ENCODE results near the gene ABI1.

DNA sequence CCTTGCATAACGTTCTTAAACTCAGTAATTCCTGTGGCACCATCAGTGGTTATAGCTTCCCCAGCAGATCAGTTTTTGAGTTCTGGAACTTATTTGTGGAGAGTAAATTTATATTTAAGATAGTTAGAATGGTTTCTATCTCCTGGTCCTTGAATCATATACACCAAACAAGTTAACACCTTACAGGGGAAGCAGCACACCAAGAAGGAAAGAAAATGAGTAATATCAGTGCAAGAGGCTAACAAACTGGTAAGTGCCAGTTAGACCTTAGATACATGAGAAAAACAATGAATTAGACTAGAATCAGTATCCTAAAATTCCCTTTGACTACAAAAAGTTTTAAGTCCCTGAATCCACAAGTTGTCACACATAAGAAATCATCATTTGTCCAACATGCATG lies 54.2 kb downstream of the ABI1 start:
- TF ChIP-seq EZH2 (IDR thresholded peaks at IDR 0.05) (no peak), POLR2AphosphoS5 (IDR thresholded peaks at IDR 0.05; ENCODE audit: borderline replicate concordance, low read depth, low read length) (no peak)

Measured in SK-N-MC (cell line).